K562 (cell line): ENCODE results near the gene REEP3. TPM values are rescaled to one million over a fixed set of nuclear protein-coding genes. Genes with fewer than 3 reads are reported as not detected.

Experiments
- BHLHE40 ChIP-seq: IDR thresholded peaks from 2 replicates; pipeline ENCODE4 v1.6.1; 2011; ENCODE audit warnings: low read length, improper control_type of control experiment
- CREM ChIP-seq: IDR thresholded peaks from 2 replicates; pipeline ENCODE4 v1.6.1; 2014; ENCODE audit warnings: antibody characterized with exemption, low read depth
- CXXC5 ChIP-seq: fragments of 250-450 bp; sonication (Bioruptor Pico); IDR thresholded peaks from 2 replicates; pipeline ENCODE4 v1.8.0; 2022; ENCODE audit warnings: inconsistent platforms, mild to moderate bottlenecking, moderate library complexity
- ETS1 ChIP-seq: conservative IDR thresholded peaks from 2 replicates; pipeline ENCODE4 v1.6.1; 2011; ENCODE audit warnings: low read depth, mild to moderate bottlenecking, low read length; ENCODE audit not compliant: control insufficient read depth
- FOSL1 ChIP-seq: fragments of 200-800 bp; sonication (Bioruptor generic); conservative IDR thresholded peaks from 2 replicates; pipeline ENCODE4 v1.6.1; 2016; ENCODE audit warnings: missing genetic modification characterization, missing compliant biosample characterization
- HMBOX1 ChIP-seq: sonication (generic); IDR thresholded peaks from 2 replicates; pipeline ENCODE4 v1.6.1; 2016
- HOXB6 ChIP-seq: fragments of 250-450 bp; sonication (Bioruptor Pico); IDR thresholded peaks from 2 replicates; pipeline ENCODE4 v1.5.1; 2022; ENCODE audit warnings: mild to moderate bottlenecking, borderline replicate concordance
- JUND ChIP-seq, 2 experiments: IDR thresholded peaks; 2 replicates in 1 of 2; 3 replicates in 1 of 2; pipeline ENCODE4 v1.6.1; 2011; ENCODE audit warnings: borderline replicate concordance in 2 of 2, low read depth in 2 of 2, low read length in 2 of 2, improper control_type of control experiment in 1 of 2, missing biosample characterization in 1 of 2, missing genetic modification characterization in 1 of 2, missing genetic modification reagents in 1 of 2
- KDM1A ChIP-seq, 2 experiments: fragments of 450-650 bp; IDR thresholded peaks; 2 replicates each; pipeline ENCODE4 v1.6.1; 2016; ENCODE audit warnings: mild to moderate bottlenecking in 2 of 2
- SMAD4 ChIP-seq: fragments of 250-450 bp; sonication (Bioruptor Pico); conservative IDR thresholded peaks from 2 replicates; pipeline ENCODE4 v1.8.0; 2021; ENCODE audit warnings: inconsistent platforms, mild to moderate bottlenecking, moderate library complexity
- SRSF3 ChIP-seq: fragments of 200-400 bp; formaldehyde crosslinking; IDR thresholded peaks from 2 replicates; pipeline ENCODE4 v1.6.1; 2016; ENCODE audit warnings: mild to moderate bottlenecking, low read length, moderate library complexity; ENCODE audit not compliant: insufficient read depth
- ZFP1 ChIP-seq: fragments of 450-650 bp; formaldehyde crosslinking; IDR thresholded peaks from 2 replicates; pipeline ENCODE4 v1.4.0; 2020; ENCODE audit warnings: mild to moderate bottlenecking, mixed read lengths
- ZNF592 ChIP-seq: fragments of 450-650 bp; IDR thresholded peaks from 2 replicates; pipeline ENCODE4 v1.6.1; 2017; ENCODE audit warnings: antibody characterized with exemption, mild to moderate bottlenecking
- polyA plus RNA-seq, 8 experiments: library from polyadenylated mRNA; depleted of rRNA in 4 of 8; stranded (reverse) in 5 of 8; unstranded in 3 of 8; fragments of >200 nt; fragmentation: Nextera tagmentation in 2 of 8; fragmentation: Illumina TruSeq in 1 of 8; extraction: Ambion mirVana in 2 of 8; extraction: Trizol in 1 of 8; gene quantifications; 2 replicates each; pipeline versions ENCODE4 v1.2.1 to v1.2.3, GENCODE V29; 2011 to 2014; ENCODE audit warnings: inconsistent platforms in 1 of 8, missing spikeins in 1 of 8
- total RNA-seq, 7 experiments: library from RNA; depleted of rRNA in 6 of 7; stranded (reverse); fragments of >200 nt in 6 of 7; fragmentation: Illumina TruSeq in 2 of 7; extraction: Trizol in 2 of 7; gene quantifications; 2 replicates each; pipeline versions ENCODE4 v1.2.1 to v1.2.3, GENCODE V29; 2011 to 2021; ENCODE audit warnings: low replicate concordance in 1 of 7
- TF ChIP-seq, protein P1 (sequence below): IDR thresholded peaks from 2 replicates; pipeline ENCODE4 v1.6.1; 2016; ENCODE audit warnings: missing genetic modification characterization, missing compliant biosample characterization
- TF ChIP-seq, protein P2 (sequence below): fragments of 450-650 bp; conservative IDR thresholded peaks from 2 replicates; pipeline ENCODE4 v1.6.1; 2016; ENCODE audit warnings: missing genetic modification characterization, low read depth, mild to moderate bottlenecking, missing compliant biosample characterization, moderate library complexity

Gene REEP3
- total and polyA plus RNA-seq, 9 of the 15 experiments (the other 6 are each of a cell fraction or from before 2014, with no cell fraction given): 3.4 to 13.4 (median 9.2) TPM

DNA sequence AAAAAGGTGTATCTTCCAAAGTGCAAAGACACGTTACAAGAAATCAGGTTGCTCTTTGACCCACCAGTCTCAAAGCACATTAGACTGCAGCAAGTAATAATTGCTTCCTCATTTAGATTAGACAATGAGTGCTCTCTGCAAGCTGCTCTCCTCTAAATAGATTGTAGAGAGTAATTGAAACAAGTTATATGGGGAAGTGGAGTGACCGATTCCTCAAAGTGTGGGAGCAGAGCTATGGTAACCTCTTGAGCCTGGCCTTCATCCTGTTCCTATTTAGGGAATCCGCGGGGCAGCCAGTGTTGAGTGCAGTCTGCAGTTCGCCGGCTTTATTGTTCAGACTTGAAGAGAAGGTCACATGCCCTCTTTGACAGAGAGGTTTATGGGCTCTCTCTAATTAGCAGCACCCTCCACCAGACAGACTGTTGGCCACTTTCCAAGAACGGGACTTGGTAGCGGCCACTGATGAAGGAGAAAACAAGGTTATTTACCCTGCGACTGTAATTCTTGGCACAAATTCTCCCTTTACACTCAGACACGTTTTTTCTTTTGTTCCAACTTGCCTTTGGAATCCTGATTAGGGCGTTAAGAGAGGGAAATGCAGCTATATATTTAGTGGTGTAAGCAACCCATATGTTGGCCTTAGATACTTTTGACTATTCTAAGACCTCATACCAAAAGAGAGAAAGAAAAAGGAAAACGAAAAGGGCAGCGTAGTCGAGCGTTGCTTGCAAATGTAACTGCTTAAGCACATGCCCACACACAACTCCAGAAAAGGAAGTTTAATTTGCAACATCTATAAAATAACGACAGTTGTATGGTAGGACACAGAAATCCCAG is 107.5 kb downstream of the REEP3 start (continued):
- TF ChIP-seq, protein P1, sequence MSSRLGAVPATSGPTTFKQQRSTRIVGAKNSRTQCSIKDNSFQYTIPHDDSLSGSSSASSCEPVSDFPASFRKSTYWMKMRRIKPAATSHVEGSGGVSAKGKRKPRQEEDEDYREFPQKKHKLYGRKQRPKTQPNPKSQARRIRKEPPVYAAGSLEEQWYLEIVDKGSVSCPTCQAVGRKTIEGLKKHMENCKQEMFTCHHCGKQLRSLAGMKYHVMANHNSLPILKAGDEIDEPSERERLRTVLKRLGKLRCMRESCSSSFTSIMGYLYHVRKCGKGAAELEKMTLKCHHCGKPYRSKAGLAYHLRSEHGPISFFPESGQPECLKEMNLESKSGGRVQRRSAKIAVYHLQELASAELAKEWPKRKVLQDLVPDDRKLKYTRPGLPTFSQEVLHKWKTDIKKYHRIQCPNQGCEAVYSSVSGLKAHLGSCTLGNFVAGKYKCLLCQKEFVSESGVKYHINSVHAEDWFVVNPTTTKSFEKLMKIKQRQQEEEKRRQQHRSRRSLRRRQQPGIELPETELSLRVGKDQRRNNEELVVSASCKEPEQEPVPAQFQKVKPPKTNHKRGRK: 0 out of 2 replicates have a peak, but pooled peaks have one; percentile 9
- TF ChIP-seq BHLHE40 (peak; percentile 54; the same call in 1 of the 2 replicates), FOSL1 (tag) (no peak), CREM (no peak), KDM1A (IDR thresholded peaks at IDR 0.05) (peak in 1 of 2 experiments; percentile 44; a peak in 2 of 4 replicates), SMAD4 (CRISPR knock-in tag) (peak; percentile 67), CXXC5 (CRISPR knock-in tag) (peak; percentile 11; the same call in 1 of the 2 replicates), HMBOX1 (0 out of 2 replicates have a peak, but pooled peaks have one; percentile 30), SRSF3 (no peak), HOXB6 (CRISPR knock-in tag) (no peak), ZFP1 (0 out of 2 replicates have a peak, but pooled peaks have one; percentile 23), ZNF592 (peak; percentile 40; the same call in 1 of the 2 replicates), JUND (IDR thresholded peaks at IDR 0.05; ENCODE audit: borderline replicate concordance, low read depth, low read length) (no peak), JUND (tag; IDR thresholded peaks at IDR 0.05; ENCODE audit: borderline replicate concordance, low read depth, low read length) (0 out of 3 replicates have a peak, but pooled peaks have one; percentile 6), ETS1 (no peak)
- TF ChIP-seq, protein P2, sequence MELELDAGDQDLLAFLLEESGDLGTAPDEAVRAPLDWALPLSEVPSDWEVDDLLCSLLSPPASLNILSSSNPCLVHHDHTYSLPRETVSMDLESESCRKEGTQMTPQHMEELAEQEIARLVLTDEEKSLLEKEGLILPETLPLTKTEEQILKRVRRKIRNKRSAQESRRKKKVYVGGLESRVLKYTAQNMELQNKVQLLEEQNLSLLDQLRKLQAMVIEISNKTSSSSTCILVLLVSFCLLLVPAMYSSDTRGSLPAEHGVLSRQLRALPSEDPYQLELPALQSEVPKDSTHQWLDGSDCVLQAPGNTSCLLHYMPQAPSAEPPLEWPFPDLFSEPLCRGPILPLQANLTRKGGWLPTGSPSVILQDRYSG (tag): 0 out of 2 replicates have a peak, but pooled peaks have one; percentile 29
